Astrocyte (in vitro differentiated cells and primary cell): Measurements from ENCODE around the gene SPC25.

Experiments
- CTCF ChIP-seq: IDR thresholded peaks from 2 replicates; pipeline ENCODE4 v1.5.1; 2011; ENCODE audit warnings: low read depth, mild to moderate bottlenecking, inconsistent platforms, low read length, moderate library complexity; ENCODE audit not compliant: insufficient read depth
- EZH2 ChIP-seq: IDR thresholded peaks from 2 replicates; pipeline ENCODE4 v1.6.1; 2012; ENCODE audit warnings: mild to moderate bottlenecking, low read length, inconsistent platforms; ENCODE audit not compliant: insufficient read depth

DNA sequence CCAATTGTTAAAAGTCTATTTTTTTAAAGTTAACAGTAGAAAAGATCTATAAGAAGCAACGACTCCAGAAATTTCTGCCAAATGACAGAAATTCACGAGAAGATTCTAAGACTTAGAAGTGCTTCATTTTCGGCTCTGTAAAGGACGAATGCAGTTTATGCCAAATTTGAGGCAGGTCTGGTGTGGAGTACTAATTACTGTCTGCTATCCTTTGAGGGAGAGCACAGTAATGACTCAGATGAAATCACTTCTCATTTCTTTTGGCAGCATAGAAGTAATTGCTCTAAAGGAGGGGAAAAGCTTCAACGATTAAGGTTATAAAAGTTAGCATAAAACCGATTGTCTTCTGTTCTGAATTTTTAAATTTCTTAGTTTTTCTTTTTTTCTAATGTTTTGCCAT, 22.2 kb upstream of the SPC25 start:
- TF ChIP-seq EZH2 (no peak), CTCF (no peak)
